Keratinocyte (primary cell): Measurements from ENCODE around the gene CDCA4.

Source experiments
- EZH2 ChIP-seq: IDR thresholded peaks from one replicate; pipeline ENCODE4 v1.6.1; 2012; ENCODE audit warnings: inconsistent platforms, mild to moderate bottlenecking, low read length, moderate library complexity
- TF ChIP-seq, protein P1 (sequence below), 3 experiments: IDR thresholded peaks in 1 of 3; conservative IDR thresholded peaks in 1 of 3; optimal IDR thresholded peaks in 1 of 3; 2 replicates in 2 of 3; 3 replicates in 1 of 3; pipeline versions ENCODE3 to v1.5.1; 2011; ENCODE audit warnings: low read length in 3 of 3, mild to moderate bottlenecking in 3 of 3, moderate library complexity in 2 of 3, control low read depth in 1 of 3, inconsistent platforms in 1 of 3; ENCODE audit not compliant: insufficient read depth in 2 of 3; ENCODE audit errors: extremely low read depth in 1 of 3

DNA sequence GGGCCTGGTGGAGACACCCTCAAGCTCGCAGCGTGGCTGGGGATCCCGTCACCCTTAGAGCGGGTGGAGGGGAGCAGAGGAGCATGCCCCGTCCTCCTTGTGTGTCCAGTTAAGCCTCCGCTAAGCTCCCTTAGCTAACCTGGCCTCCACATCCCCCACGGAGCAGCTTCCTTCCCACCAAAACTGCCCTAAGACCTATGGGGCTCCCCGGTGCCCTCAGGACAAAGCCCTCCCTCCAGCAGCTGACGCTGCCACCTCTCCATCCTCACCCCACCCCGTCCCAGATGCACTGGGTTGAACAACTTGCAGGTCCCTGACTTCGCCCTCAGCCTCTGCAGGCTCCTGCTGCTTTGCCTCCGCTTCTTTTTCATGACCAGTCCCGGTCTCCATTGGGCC lies 46.7 kb downstream of the CDCA4 start:
- TF ChIP-seq, protein P1, sequence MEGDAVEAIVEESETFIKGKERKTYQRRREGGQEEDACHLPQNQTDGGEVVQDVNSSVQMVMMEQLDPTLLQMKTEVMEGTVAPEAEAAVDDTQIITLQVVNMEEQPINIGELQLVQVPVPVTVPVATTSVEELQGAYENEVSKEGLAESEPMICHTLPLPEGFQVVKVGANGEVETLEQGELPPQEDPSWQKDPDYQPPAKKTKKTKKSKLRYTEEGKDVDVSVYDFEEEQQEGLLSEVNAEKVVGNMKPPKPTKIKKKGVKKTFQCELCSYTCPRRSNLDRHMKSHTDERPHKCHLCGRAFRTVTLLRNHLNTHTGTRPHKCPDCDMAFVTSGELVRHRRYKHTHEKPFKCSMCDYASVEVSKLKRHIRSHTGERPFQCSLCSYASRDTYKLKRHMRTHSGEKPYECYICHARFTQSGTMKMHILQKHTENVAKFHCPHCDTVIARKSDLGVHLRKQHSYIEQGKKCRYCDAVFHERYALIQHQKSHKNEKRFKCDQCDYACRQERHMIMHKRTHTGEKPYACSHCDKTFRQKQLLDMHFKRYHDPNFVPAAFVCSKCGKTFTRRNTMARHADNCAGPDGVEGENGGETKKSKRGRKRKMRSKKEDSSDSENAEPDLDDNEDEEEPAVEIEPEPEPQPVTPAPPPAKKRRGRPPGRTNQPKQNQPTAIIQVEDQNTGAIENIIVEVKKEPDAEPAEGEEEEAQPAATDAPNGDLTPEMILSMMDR (optimal IDR thresholded peaks at IDR 0.05 in 1 of 3, IDR thresholded peaks at IDR 0.05 in 1 of 3, conservative IDR thresholded peaks at IDR 0.05 in 1 of 3; ENCODE audit: extremely low read depth in 1 of 3, insufficient read depth in 2 of 3, low read length in 3 of 3): no peak
- TF ChIP-seq EZH2: no peak
